ENCODE results near the gene SMARCA4.
"Not testable (repeated sequence)": the region's sequence is repeated elsewhere in the genome, so short reads cannot be mapped to it uniquely, and the experiment has no call there.

SMARCA4 gene

DNA sequence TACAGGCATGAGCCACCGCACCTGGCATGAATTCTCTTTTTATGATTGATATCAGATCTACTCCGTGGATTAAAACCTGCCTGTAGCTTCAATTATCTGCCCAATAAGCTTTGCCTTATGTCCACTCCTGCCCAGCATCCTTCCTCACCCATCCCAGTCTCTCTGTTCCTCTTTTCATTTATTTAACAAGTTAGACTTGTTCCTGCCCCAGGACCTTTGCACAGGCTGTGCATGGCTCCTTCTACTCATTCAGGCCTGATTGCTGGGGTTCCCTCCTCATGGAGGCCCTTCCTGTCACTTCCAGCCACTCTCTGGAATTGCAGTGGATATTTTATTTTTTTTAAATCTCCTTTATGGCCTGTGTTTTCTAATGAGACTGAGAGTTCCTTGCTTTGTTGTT is 27.6 kb downstream of the SMARCA4 start:
- no peak for TF ChIP-seq CTCF (conservative IDR thresholded peaks at IDR 0.05; ENCODE audit: control insufficient read depth, insufficient read depth, low read depth, low read length)
- H3K4me3 ChIP-seq (ENCODE audit: control insufficient read depth, low read depth, low read length) = no peak overlapping the region
- DNase-seq (ENCODE audit: low read depth) = no peak

GRCh38 chr19:10988921-10989320 is 28.1 kb downstream of the SMARCA4 start:
- no peak for TF ChIP-seq CTCF (conservative IDR thresholded peaks at IDR 0.05; ENCODE audit: control insufficient read depth, insufficient read depth, low read depth, low read length)
- H3K4me3 ChIP-seq (ENCODE audit: control insufficient read depth, low read depth, low read length) = no peak overlapping the region

DNA sequence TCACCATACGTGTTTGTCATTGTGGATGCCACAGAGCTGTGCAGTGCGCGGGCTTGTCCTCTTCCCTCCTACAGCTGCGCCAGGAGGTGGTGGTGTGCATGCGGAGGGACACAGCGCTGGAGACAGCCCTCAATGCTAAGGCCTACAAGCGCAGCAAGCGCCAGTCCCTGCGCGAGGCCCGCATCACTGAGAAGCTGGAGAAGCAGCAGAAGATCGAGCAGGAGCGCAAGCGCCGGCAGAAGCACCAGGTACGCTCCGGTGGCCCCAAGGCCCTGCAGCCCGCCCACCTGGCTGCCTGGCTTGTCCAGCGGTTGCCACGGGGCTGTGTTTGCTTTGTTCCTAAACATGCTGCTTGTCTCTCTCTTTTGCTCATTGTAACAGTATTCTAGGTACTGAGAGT is 30.2 kb downstream of the SMARCA4 start:
- DNase-seq (ENCODE audit: low read depth) = no peak
- TF ChIP-seq CTCF (conservative IDR thresholded peaks at IDR 0.05; ENCODE audit: control insufficient read depth, insufficient read depth, low read depth, low read length) = no peak
- no peak overlapping the region for H3K4me3 ChIP-seq (ENCODE audit: control insufficient read depth, low read depth, low read length)

More at GRCh38 chr19:10988921-10989320, 28.1 kb downstream of the SMARCA4 start:
- no peak for DNase-seq (ENCODE audit: low read depth)

DNA sequence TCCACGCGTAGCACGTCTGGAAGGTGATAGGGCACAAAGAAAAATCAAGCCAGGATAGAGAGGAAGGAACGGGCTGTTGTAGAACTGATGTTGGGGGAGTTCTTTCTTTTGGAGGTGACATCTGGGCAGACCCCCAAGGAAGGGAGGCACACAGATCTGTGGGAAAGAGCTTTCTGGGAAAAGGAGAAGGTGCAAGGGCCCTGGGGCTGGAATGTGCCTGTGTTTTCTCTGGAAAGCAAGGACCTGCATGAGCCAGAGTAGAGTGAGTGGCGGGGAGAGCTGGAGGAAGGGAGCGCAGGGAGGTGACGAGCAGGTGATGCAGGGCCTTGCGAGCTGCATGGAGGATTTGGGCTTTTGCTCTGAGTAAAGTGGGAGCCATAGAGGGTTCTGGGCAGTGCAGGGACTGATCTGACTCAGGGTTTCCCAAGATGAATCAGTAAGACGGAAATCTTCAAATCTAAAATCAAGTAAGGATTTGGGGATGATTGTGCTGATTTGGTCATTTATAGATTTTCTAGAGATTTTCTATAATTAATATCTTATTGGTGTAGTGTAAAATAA is 30.8 kb downstream of the SMARCA4 start:
- H3K4me3 ChIP-seq (ENCODE audit: control insufficient read depth, low read depth, low read length) = no peak overlapping the region
- TF ChIP-seq CTCF (conservative IDR thresholded peaks at IDR 0.05; ENCODE audit: control insufficient read depth, insufficient read depth, low read depth, low read length) = no peak
- DNase-seq (ENCODE audit: low read depth) = no peak

DNA sequence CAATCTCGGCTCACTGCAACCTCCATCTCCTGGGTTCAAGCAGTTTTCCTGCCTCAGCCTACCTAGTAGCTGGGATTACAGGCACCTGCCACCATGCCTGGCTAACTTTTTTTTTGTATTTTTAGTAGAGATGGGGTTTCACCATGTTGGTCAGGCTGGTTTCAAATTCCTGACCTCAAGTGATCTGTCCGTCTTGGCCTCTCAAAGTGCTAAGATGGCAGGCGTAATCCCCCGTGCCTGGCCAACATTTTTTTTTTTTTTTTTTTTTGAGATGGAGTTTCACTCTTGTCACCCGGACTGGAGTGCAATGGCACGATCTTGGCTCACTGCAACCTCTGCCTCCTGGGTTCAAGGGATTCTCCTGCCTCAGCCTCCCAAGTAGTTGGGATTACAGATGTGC is 31.3 kb downstream of the SMARCA4 start:
- DNase-seq (ENCODE audit: low read depth); H3K4me3 ChIP-seq (ENCODE audit: control insufficient read depth, low read depth, low read length): not testable (repeated sequence)

DNA sequence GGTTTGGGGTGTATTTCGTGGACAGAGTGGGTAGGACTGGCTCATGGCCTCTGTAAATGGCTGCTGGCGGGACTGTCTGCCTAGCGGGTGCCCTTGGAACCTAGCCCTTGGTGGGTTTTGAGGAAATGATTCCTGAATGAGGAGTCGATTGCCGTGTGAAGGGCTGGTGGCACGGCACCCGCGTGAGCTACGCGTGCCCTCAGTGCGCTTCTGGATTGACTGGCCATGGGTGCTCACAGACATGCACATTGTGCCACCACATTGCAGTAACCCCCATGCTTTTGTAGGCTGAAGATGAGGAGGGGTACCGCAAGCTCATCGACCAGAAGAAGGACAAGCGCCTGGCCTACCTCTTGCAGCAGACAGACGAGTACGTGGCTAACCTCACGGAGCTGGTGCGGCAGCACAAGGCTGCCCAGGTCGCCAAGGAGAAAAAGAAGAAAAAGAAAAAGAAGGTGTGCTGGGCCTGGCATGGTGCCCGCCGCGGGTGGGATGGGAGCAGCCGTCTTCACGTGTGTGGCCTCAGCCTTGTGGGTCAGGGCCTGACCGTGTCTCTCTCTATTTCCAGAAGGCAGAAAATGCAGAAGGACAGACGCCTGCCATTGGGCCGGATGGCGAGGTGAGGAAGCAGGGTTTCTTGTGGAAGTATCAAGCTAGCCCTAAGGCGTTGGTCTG is 35.2 kb downstream of the SMARCA4 start:
- no peak for DNase-seq (ENCODE audit: low read depth)
- TF ChIP-seq CTCF (conservative IDR thresholded peaks at IDR 0.05; ENCODE audit: control insufficient read depth, insufficient read depth, low read depth, low read length) = no peak
- no peak overlapping the region for H3K4me3 ChIP-seq (ENCODE audit: control insufficient read depth, low read depth, low read length)

- TF ChIP-seq CTCF (conservative IDR thresholded peaks at IDR 0.05; ENCODE audit: control insufficient read depth, insufficient read depth, low read depth, low read length) = no peak
- H3K4me3 ChIP-seq (ENCODE audit: control insufficient read depth, low read depth, low read length) = no peak overlapping the region
- peak; percentile 81 for DNase-seq (ENCODE audit: low read depth)
Observed at GRCh38 chr19:10998045-10998533, 37.3 kb downstream of the SMARCA4 start.
